Measurements from ENCODE around the gene SMIM5.
A peak's percentile ranks its signal among the peaks of the same experiment; 100 is the strongest.

SMIM5 gene

GRCh38 chr17:75642182-75642783 is 9.0 kb downstream of the SMIM5 start:
- DNase-seq: no peak

- no peak for DNase-seq
Observed at GRCh38 chr17:75642784-75643642, 9.8 kb downstream of the SMIM5 start.

GRCh38 chr17:75643643-75644017 is 10.4 kb downstream of the SMIM5 start:
- DNase-seq: no peak

GRCh38 chr17:75645501-75645888 is 12.3 kb downstream of the SMIM5 start:
- DNase-seq: no peak

- DNase-seq: no peak
Observed at GRCh38 chr17:75645889-75646637, 12.8 kb downstream of the SMIM5 start.

- DNase-seq: no peak
Observed at GRCh38 chr17:75646638-75646992, 13.4 kb downstream of the SMIM5 start.

GRCh38 chr17:75647061-75647460 is 13.8 kb downstream of the SMIM5 start:
- no peak for DNase-seq

GRCh38 chr17:75647921-75648320 is 14.7 kb downstream of the SMIM5 start:
- no peak for DNase-seq

GRCh38 chr17:75649687-75650086 is 16.5 kb downstream of the SMIM5 start:
- DNase-seq: no peak

- DNase-seq: no peak
Observed at GRCh38 chr17:75650874-75651273, 17.6 kb downstream of the SMIM5 start.

GRCh38 chr17:75652341-75652740 is 19.1 kb downstream of the SMIM5 start:
- no peak for DNase-seq

- no peak for DNase-seq
Observed at GRCh38 chr17:75652934-75653549, 19.8 kb downstream of the SMIM5 start.

- no peak for DNase-seq
Observed at GRCh38 chr17:75654176-75654575, 20.9 kb downstream of the SMIM5 start.

GRCh38 chr17:75658237-75658636 is 25.0 kb downstream of the SMIM5 start:
- no peak for DNase-seq

GRCh38 chr17:75661531-75661930 is 28.3 kb downstream of the SMIM5 start:
- DNase-seq: no peak

GRCh38 chr17:75662511-75662910 is 29.3 kb downstream of the SMIM5 start:
- DNase-seq: no peak

GRCh38 chr17:75664099-75664549 is 30.9 kb downstream of the SMIM5 start:
- DNase-seq: no peak

GRCh38 chr17:75665981-75666380 is 32.7 kb downstream of the SMIM5 start:
- no peak for DNase-seq

GRCh38 chr17:75666959-75667790 is 33.9 kb downstream of the SMIM5 start, which contains the start of the genes RECQL5 and SAP30BP:
Gene RECQL5 (minus strand): TSS chr17:75667154. CDS start chr17:75666557, 597 bp downstream.
Gene SAP30BP (plus strand): TSS chr17:75667338. CDS start chr17:75667373, 35 bp downstream.
- DNase-seq: peak; percentile 98

GRCh38 chr17:75667825-75668224 is 34.6 kb downstream of the SMIM5 start:
- no peak for DNase-seq

GRCh38 chr17:75668489-75668888 is 35.3 kb downstream of the SMIM5 start:
- no peak for DNase-seq

- DNase-seq: no peak
Observed at GRCh38 chr17:75670868-75671267, 37.6 kb downstream of the SMIM5 start.
